HUES6 (cell line): Measurements from ENCODE around the gene ALDH3B1.

ENCODE experiments used
- H3K27ac ChIP-seq: 2 replicates; pipeline ENCODE4 v1.7.0; 2013; ENCODE audit warnings: low read depth, mild to moderate bottlenecking, low read length, inconsistent platforms
- H3K27me3 ChIP-seq: 2 replicates; pipeline ENCODE4 v1.6.1; 2013; ENCODE audit warnings: low read length; ENCODE audit not compliant: control insufficient read depth, insufficient read depth
- H3K36me3 ChIP-seq: 2 replicates; pipeline ENCODE4 v1.6.1; 2013; ENCODE audit warnings: low read length; ENCODE audit not compliant: control insufficient read depth, insufficient read depth
- H3K4me1 ChIP-seq: 2 replicates; pipeline ENCODE4 v1.6.1; 2013; ENCODE audit warnings: low read length; ENCODE audit not compliant: control insufficient read depth, insufficient read depth
- H3K4me3 ChIP-seq: 2 replicates; pipeline ENCODE4 v1.5.1; 2013; ENCODE audit warnings: low read depth, low read length
- H3K9ac ChIP-seq: one replicate; pipeline ENCODE4 v1.6.1; 2013; ENCODE audit warnings: mild to moderate bottlenecking, low read length
- H3K9me3 ChIP-seq: 2 replicates; pipeline ENCODE4 v1.6.1; 2013; ENCODE audit warnings: low read depth, low read length; ENCODE audit not compliant: control insufficient read depth, insufficient read depth

ALDH3B1 gene

DNA sequence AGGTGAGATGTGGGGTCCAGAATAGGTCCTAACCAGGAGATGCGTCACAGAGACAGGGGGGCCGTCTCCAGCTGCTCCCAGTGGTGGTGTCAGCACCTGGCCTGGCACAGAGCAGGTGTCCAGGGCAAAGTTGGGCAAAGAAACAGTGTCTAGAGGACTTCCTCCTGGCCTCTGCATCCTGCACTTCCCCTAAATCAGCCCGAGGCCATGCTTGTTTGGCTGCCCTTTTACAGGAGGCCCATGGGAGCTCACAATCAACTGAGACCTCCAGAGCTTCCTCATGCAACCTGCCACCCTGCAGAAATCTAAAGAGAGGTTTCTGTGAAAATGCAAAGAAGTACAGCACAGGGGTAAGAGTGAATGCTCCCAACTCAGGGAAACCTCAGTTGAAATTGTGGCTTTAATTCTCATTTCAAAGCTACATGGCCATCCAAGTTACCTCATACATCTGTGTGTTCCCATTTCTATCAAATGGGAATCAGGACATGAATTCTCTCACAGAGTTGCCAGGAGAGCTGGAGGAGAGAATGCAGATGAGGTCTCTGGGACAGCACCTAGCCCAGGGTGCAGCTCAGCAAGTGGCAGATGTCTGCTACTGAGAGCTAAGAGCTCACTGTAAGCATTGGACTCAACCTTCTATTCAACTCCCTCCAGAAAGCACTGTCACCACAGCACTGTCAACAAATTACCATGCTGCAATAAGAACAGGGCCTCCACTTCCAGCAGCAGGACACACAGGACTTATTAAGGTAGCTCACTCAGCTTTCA lies 61.3 kb downstream of the ALDH3B1 start:
- H3K27ac ChIP-seq = no peak overlapping the region
- no peak overlapping the region for H3K4me3 ChIP-seq
- peaks cover 90% of the 10 kb centered on the region for H3K36me3 ChIP-seq
- no peaks in the 10 kb centered on the region for H3K27me3 ChIP-seq
- H3K9ac ChIP-seq = no peak overlapping the region
- no peaks in the 10 kb centered on the region for H3K9me3 ChIP-seq
- no peaks in the 10 kb centered on the region for H3K4me1 ChIP-seq

DNA sequence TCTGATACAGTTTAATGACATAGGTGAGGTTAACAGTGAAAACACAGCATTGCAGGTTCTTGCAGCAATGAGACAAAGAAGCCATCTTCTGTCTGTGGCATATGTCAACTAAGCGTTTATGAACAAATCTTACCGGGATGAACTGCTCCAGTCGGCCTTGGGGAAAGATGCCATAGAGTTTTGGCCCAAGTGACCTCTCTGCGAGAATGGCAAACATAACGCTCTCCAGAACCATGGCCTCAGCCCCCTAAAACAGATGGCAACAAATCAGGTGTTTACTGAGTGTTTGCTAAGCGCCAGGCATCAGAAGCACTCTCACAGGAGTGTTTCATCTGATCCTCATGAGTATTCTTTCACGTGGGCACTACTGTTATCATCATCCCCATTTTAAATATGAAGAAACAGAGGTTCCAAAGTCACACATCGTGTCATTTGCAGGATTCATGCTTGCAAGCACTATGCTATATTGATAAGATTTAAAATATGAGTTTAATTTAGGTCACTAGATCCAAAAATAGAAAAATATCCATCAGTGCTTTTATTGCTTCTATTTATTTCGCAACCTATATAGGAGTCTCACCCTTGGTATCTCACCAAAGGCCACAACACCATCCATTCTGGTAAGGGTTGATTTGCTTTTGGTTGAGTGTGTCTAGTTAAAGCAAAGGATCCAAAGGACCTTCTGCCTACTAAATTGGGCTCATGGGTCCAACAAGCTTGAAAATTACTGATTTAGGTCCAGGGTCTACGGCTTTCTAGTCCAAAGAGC lies 64.6 kb downstream of the ALDH3B1 start:
- Histone ChIP-seq H3K27ac (no peak overlapping the region), H3K4me1 (no peaks in the 10 kb centered on the region), H3K4me3 (no peak overlapping the region), H3K9me3 (no peaks in the 10 kb centered on the region), H3K27me3 (no peaks in the 10 kb centered on the region), H3K9ac (no peak overlapping the region), H3K36me3 (peaks cover 83% of the 10 kb centered on the region)

GRCh38 chr11:68076371-68077042 lies 66.4 kb downstream of the ALDH3B1 start:
- H3K9me3 ChIP-seq = no peaks in the 10 kb centered on the region
- peaks cover 82% of the 10 kb centered on the region for H3K36me3 ChIP-seq
- H3K27me3 ChIP-seq = no peaks in the 10 kb centered on the region
- H3K4me1 ChIP-seq = no peaks in the 10 kb centered on the region
- no peak overlapping the region for H3K4me3 ChIP-seq
- H3K9ac ChIP-seq = no peak overlapping the region
- 0 out of 2 replicates have a peak overlapping the region, but pooled peaks have one; percentile 16 for H3K27ac ChIP-seq

- no peaks in the 10 kb centered on the region for H3K9me3 ChIP-seq
- H3K4me3 ChIP-seq = no peak overlapping the region
- H3K27ac ChIP-seq = no peak overlapping the region
- H3K9ac ChIP-seq = no peak overlapping the region
- no peaks in the 10 kb centered on the region for H3K27me3 ChIP-seq
- no peaks in the 10 kb centered on the region for H3K4me1 ChIP-seq
- H3K36me3 ChIP-seq = peaks cover 74% of the 10 kb centered on the region
These were observed 67.8 kb downstream of the ALDH3B1 start for GRCh38 chr11:68077617-68078582.
